GM12892 (cell line): ENCODE data around the gene FRMD4B.

Source experiments
- POLR2A ChIP-seq: IDR thresholded peaks from 2 replicates; pipeline ENCODE4 v1.6.1; 2011; ENCODE audit warnings: low read depth, low read length, control low read depth
- POLR2AphosphoS5 ChIP-seq: IDR thresholded peaks from 2 replicates; pipeline ENCODE4 v1.6.1; 2011; ENCODE audit warnings: low read depth, low read length, control low read depth

- no peak for TF ChIP-seq POLR2AphosphoS5
- TF ChIP-seq POLR2A: no peak
Measured at GRCh38 chr3:69406163-69406562, 20.3 kb upstream of the FRMD4B start.
